H1 (cell line): ENCODE data around the gene SIAH3. TPM values are rescaled to one million over a fixed set of nuclear protein-coding genes. Genes with fewer than 3 reads are reported as not detected.

Experiments
- CTCF ChIA-PET: fragments of 300-600 bp; sonication (Branson Sonifier 250); formaldehyde crosslinking; loops from one replicate; lab custom pipeline; 2021; ENCODE audit not compliant: partially characterized antibody; lab: Charles Lee
- POLR2A ChIA-PET: fragments of 300-600 bp; sonication (Branson Sonifier 250); formaldehyde crosslinking; loops from one replicate; lab custom pipeline; 2021; ENCODE audit warnings: inconsistent platforms; ENCODE audit not compliant: partially characterized antibody; lab: Charles Lee
- DNase-seq, 2 experiments: peaks; one replicate each; pipeline versions ENCODE4 v3.0.0 to v3.0.0-alpha.2; 2010 to 2022; ENCODE audit warnings: low spot score in 2 of 2, low read depth in 1 of 2, mixed read lengths in 1 of 2
- FAIRE-seq: peaks from 2 replicates; lab custom pipeline; 2011; peaks lifted over from hg19 to GRCh38; lab: Jason Lieb, UNC
- H2AFZ ChIP-seq: 2 replicates; pipeline ENCODE4 v1.8.1; 2012; ENCODE audit warnings: low read length, inconsistent platforms
- H2AK5ac ChIP-seq: 2 replicates; pipeline ENCODE4 v1.6.1; 2013; ENCODE audit warnings: low read depth, low read length
- H2BK120ac ChIP-seq: replicated peaks from 2 replicates; pipeline ENCODE3; 2013; ENCODE audit warnings: low read depth, low read length, inconsistent platforms
- H2BK12ac ChIP-seq: 2 replicates; pipeline ENCODE4 v1.6.1; 2013; ENCODE audit warnings: low read depth, low read length
- H2BK15ac ChIP-seq: 2 replicates; pipeline ENCODE4 v1.6.1; 2013; ENCODE audit warnings: low read length
- H2BK20ac ChIP-seq: 2 replicates; pipeline ENCODE4 v1.6.1; 2013; ENCODE audit warnings: low read length
- H2BK5ac ChIP-seq: 2 replicates; pipeline ENCODE4 v1.6.1; 2013; ENCODE audit warnings: low read depth, low read length
- H3K14ac ChIP-seq: 2 replicates; pipeline ENCODE4 v1.6.1; 2013; ENCODE audit warnings: inconsistent platforms; ENCODE audit not compliant: insufficient read length
- H3K18ac ChIP-seq: 2 replicates; pipeline ENCODE4 v1.6.1; 2013; ENCODE audit warnings: low read length; ENCODE audit errors: extremely low read depth
- H3K23ac ChIP-seq: 2 replicates; pipeline ENCODE4 v1.6.1; 2013; ENCODE audit warnings: inconsistent platforms; ENCODE audit not compliant: insufficient read length
- H3K23me2 ChIP-seq: 2 replicates; pipeline ENCODE4 v1.6.1; 2013; ENCODE audit warnings: low read depth, low read length
- H3K27ac ChIP-seq: 2 replicates; pipeline ENCODE4 v1.6.1; 2011; ENCODE audit warnings: low read depth, low read length, inconsistent platforms
- H3K27me3 ChIP-seq, 4 experiments: replicated peaks in 1 of 4; 1 replicate in 1 of 4; 2 replicates in 3 of 4; pipeline versions ENCODE4 v1.6.1 to v1.8.1; 2011 to 2013; ENCODE audit warnings: low read length in 3 of 4, mild to moderate bottlenecking in 3 of 4, inconsistent platforms in 2 of 4, mixed read lengths in 2 of 4, moderate library complexity in 1 of 4; ENCODE audit not compliant: control insufficient read depth in 3 of 4, insufficient read depth in 3 of 4; ENCODE audit errors: extremely low read depth in 1 of 4
- H3K36me3 ChIP-seq, 4 experiments: 2 replicates each; pipeline versions ENCODE4 v1.6.1 to v1.8.1; 2011 to 2013; ENCODE audit warnings: mild to moderate bottlenecking in 4 of 4, low read length in 3 of 4, moderate library complexity in 2 of 4, control low read depth in 1 of 4, inconsistent platforms in 1 of 4; ENCODE audit not compliant: insufficient read depth in 4 of 4, control insufficient read depth in 2 of 4
- H3K4ac ChIP-seq: replicated peaks from 2 replicates; pipeline ENCODE3; 2013; ENCODE audit warnings: low read length, low read depth, mixed read lengths, inconsistent platforms; ENCODE audit not compliant: insufficient read length
- H3K4me1 ChIP-seq, 4 experiments: replicated peaks in 1 of 4; 1 replicate in 1 of 4; 2 replicates in 3 of 4; pipeline versions ENCODE4 v1.6.1 to v1.8.1; 2011 to 2013; ENCODE audit warnings: low read length in 3 of 4, inconsistent platforms in 2 of 4, mixed read lengths in 1 of 4; ENCODE audit not compliant: insufficient read depth in 4 of 4, control insufficient read depth in 3 of 4
- H3K4me2 ChIP-seq, 2 experiments: 2 replicates each; pipeline versions ENCODE4 v1.6.1 to v1.8.1; 2011 to 2013; ENCODE audit warnings: low read depth in 2 of 2, low read length in 2 of 2, control low read depth in 1 of 2, inconsistent platforms in 1 of 2, mild to moderate bottlenecking in 1 of 2; ENCODE audit not compliant: insufficient read depth in 1 of 2
- H3K4me3 ChIP-seq, 4 experiments: fragments of 200-600, 300-600 bp in 1 of 4; sonication (generic), shearing (Covaris generic), sonication (Bioruptor Twin) in 1 of 4; 2 replicates each; pipeline versions ENCODE4 v1.5.1 to v1.8.1; 2011 to 2016; ENCODE audit warnings: low read length in 4 of 4, low read depth in 3 of 4, control low read depth in 2 of 4, inconsistent platforms in 2 of 4, mild to moderate bottlenecking in 2 of 4, mixed read lengths in 1 of 4, moderate library complexity in 1 of 4; ENCODE audit not compliant: insufficient read depth in 2 of 4; ENCODE audit errors: extremely low read depth in 1 of 4
- H3K56ac ChIP-seq: replicated peaks from 2 replicates; pipeline ENCODE3; 2013; ENCODE audit warnings: low read depth, mild to moderate bottlenecking, mixed read lengths, low read length, inconsistent platforms; ENCODE audit not compliant: insufficient read length
- H3K79me1 ChIP-seq: 2 replicates; pipeline ENCODE4 v1.6.1; 2013; ENCODE audit warnings: low read depth, low read length, control low read depth
- H3K79me2 ChIP-seq, 2 experiments: 2 replicates each; pipeline versions ENCODE4 v1.6.1 to v1.8.1; 2012 to 2013; ENCODE audit warnings: low read length in 2 of 2, mild to moderate bottlenecking in 2 of 2, inconsistent platforms in 1 of 2; ENCODE audit not compliant: insufficient read depth in 2 of 2, control insufficient read depth in 1 of 2
- H3K9ac ChIP-seq, 4 experiments: replicated peaks in 1 of 4; 1 replicate in 1 of 4; 2 replicates in 3 of 4; pipeline versions ENCODE4 v1.6.1 to v1.8.1; 2011 to 2013; ENCODE audit warnings: low read depth in 3 of 4, low read length in 3 of 4, control low read depth in 2 of 4, mild to moderate bottlenecking in 2 of 4, moderate library complexity in 2 of 4, inconsistent platforms in 1 of 4; ENCODE audit errors: extremely low read depth in 1 of 4
- H3K9me3 ChIP-seq, 2 experiments: 2 replicates each; pipeline versions ENCODE4 v1.6.1 to v1.8.1; 2012 to 2013; ENCODE audit warnings: mild to moderate bottlenecking in 2 of 2, moderate library complexity in 2 of 2, control low read depth in 1 of 2, inconsistent platforms in 1 of 2, low read depth in 1 of 2, low read length in 1 of 2, mixed read lengths in 1 of 2; ENCODE audit not compliant: insufficient read depth in 2 of 2
- H4K20me1 ChIP-seq, 2 experiments: replicated peaks in 1 of 2; 2 replicates each; pipeline versions ENCODE3 to v1.8.1; 2011 to 2013; ENCODE audit warnings: inconsistent platforms in 2 of 2, low read length in 2 of 2, mild to moderate bottlenecking in 1 of 2; ENCODE audit not compliant: insufficient read depth in 2 of 2, control insufficient read depth in 1 of 2
- H4K5ac ChIP-seq: 2 replicates; pipeline ENCODE4 v1.6.1; 2013; ENCODE audit warnings: low read length, low read depth, mixed read lengths, inconsistent platforms; ENCODE audit not compliant: insufficient read length
- H4K8ac ChIP-seq: 2 replicates; pipeline ENCODE4 v1.8.0; 2013; ENCODE audit warnings: mild to moderate bottlenecking, moderate library complexity, low read length, inconsistent platforms; ENCODE audit not compliant: insufficient read depth; ENCODE audit errors: extremely low read depth
- H4K91ac ChIP-seq: replicated peaks from 2 replicates; pipeline ENCODE3; 2013; ENCODE audit warnings: low read length, mixed read lengths, inconsistent platforms; ENCODE audit not compliant: insufficient read length
- ASH2L ChIP-seq: fragments of 200-600, 300-600 bp; sonication (generic); IDR thresholded peaks from one replicate; pipeline ENCODE4 v1.7.1; 2017; ENCODE audit warnings: low read length
- BACH1 ChIP-seq: IDR thresholded peaks from 2 replicates; pipeline ENCODE4 v1.6.1; 2012; ENCODE audit warnings: low read length, improper control_type of control experiment
- BRCA1 ChIP-seq: IDR thresholded peaks from 2 replicates; pipeline ENCODE4 v1.6.1; 2012; ENCODE audit warnings: low read depth, low read length, improper control_type of control experiment
- CHD2 ChIP-seq: IDR thresholded peaks from 2 replicates; pipeline ENCODE4 v1.6.1; 2012; ENCODE audit warnings: low read length, improper control_type of control experiment
- CREB1 ChIP-seq: IDR thresholded peaks from 2 replicates; pipeline ENCODE4 v1.6.1; 2012; ENCODE audit warnings: inconsistent platforms
- EGR1 ChIP-seq: IDR thresholded peaks from 2 replicates; pipeline ENCODE4 v1.6.1; 2011; ENCODE audit warnings: low read depth, low read length, borderline replicate concordance
- HDAC2 ChIP-seq, 2 experiments: fragments of 300-600 bp in 1 of 2; sonication (generic) in 1 of 2; IDR thresholded peaks; 2 replicates each; pipeline ENCODE4 v1.6.1; 2011 to 2012; ENCODE audit warnings: low read depth in 2 of 2, low read length in 2 of 2, mild to moderate bottlenecking in 2 of 2, moderate library complexity in 2 of 2, borderline replicate concordance in 1 of 2, inconsistent platforms in 1 of 2
- HDAC6 ChIP-seq: IDR thresholded peaks from one replicate; pipeline ENCODE4 v1.7.1; 2012; ENCODE audit warnings: low read depth, mild to moderate bottlenecking, inconsistent platforms, low read length, moderate library complexity
- JUN ChIP-seq: IDR thresholded peaks from 2 replicates; pipeline ENCODE4 v1.6.1; 2011; ENCODE audit warnings: low read depth, mild to moderate bottlenecking, improper control_type of control experiment, low read length
- JUND ChIP-seq: IDR thresholded peaks from 2 replicates; pipeline ENCODE4 v1.6.1; 2011; ENCODE audit warnings: mild to moderate bottlenecking, improper control_type of control experiment, low read length
- KDM4A ChIP-seq: IDR thresholded peaks from one replicate; pipeline ENCODE4 v1.7.1; 2012; ENCODE audit warnings: low read depth, mild to moderate bottlenecking, moderate library complexity, low read length, inconsistent platforms; ENCODE audit not compliant: severe bottlenecking
- MAFK ChIP-seq: IDR thresholded peaks from 2 replicates; pipeline ENCODE4 v1.6.1; 2012; ENCODE audit warnings: low read depth, mild to moderate bottlenecking, improper control_type of control experiment, low read length
- MAX ChIP-seq: IDR thresholded peaks from 2 replicates; pipeline ENCODE4 v1.6.1; 2012; ENCODE audit warnings: inconsistent platforms
- POLR2A ChIP-seq, 2 experiments: IDR thresholded peaks; 1 replicate in 1 of 2; 2 replicates in 1 of 2; pipeline ENCODE4 v1.6.1; 2011; ENCODE audit warnings: low read depth in 2 of 2, low read length in 2 of 2, mild to moderate bottlenecking in 2 of 2; ENCODE audit errors: control extremely low read depth in 1 of 2
- SRF ChIP-seq: IDR thresholded peaks from 2 replicates; pipeline ENCODE4 v1.6.1; 2011; ENCODE audit warnings: mild to moderate bottlenecking, low read depth, low read length, moderate library complexity
- TAF7 ChIP-seq: optimal IDR thresholded peaks from 2 replicates; pipeline ENCODE3; 2011; ENCODE audit warnings: low read depth, mild to moderate bottlenecking, inconsistent platforms, low read length, moderate library complexity, borderline replicate concordance
- WGBS, 2 experiments: shearing (Covaris generic) in 1 of 2; methylation state at CpG; one replicate each; pipeline versions ENCODE4 v1.1.6 to v1.1.7; 2013 to 2015; ENCODE audit warnings: low lambda C conversion rate in 2 of 2, mixed read lengths in 2 of 2, inconsistent platforms in 1 of 2, low coverage in 1 of 2, missing lambda C conversion rate in 1 of 2; ENCODE audit not compliant: insufficient replicate concordance in 2 of 2, insufficient coverage in 1 of 2, insufficient read length in 1 of 2; ENCODE audit errors: extremely low coverage in 1 of 2, missing lambda C conversion rate in 1 of 2; 5-methylcytosine and 5-hydroxymethylcytosine counted together
- polyA plus RNA-seq, 7 experiments: library from polyadenylated mRNA; depleted of rRNA in 3 of 7; stranded (reverse) in 5 of 7; unstranded in 2 of 7; fragments of >200 nt in 5 of 7; fragments of 200-250 nt in 2 of 7; gene quantifications; 1 replicate in 5 of 7; 2 replicates in 1 of 7; 4 replicates in 1 of 7; pipeline versions ENCODE4 v1.2.1 to v1.2.3, GENCODE V29; 2011 to 2013; ENCODE audit warnings: missing spikeins in 2 of 7, mixed read lengths in 2 of 7
- total RNA-seq: library from RNA; stranded (reverse); fragmentation: NEBNext Ultra II Directional; extraction: Animal tissue kit (Norgen Biotek cat#: 25700); gene quantifications from 2 replicates; pipeline ENCODE4 v1.2.1, GENCODE V29; 2021

The SIAH3 gene
- total and polyA plus RNA-seq, 2 of the 8 experiments (the other 6 are each of a cell fraction or from before 2014, with no cell fraction given): 0.15 to 0.17 TPM

GRCh38 chr13:45851956-45852355 lies 403 bp upstream of the SIAH3 start:
- Histone ChIP-seq H2BK20ac (no peak overlapping the region), H3K18ac (no peak overlapping the region), H4K91ac (no peak overlapping the region), H2BK120ac (no peak overlapping the region), H3K4me3 (peak overlapping the region in 3 of 4 experiments; percentile 32 to 60 (median 45); a peak in 5 of 8 replicates), H3K14ac (no peak overlapping the region), H2BK5ac (no peak overlapping the region), H2BK12ac (no peak overlapping the region), H3K79me1 (no peaks in the 10 kb centered on the region), H2AK5ac (no peak overlapping the region), H3K27ac (no peak overlapping the region), H3K56ac (no peak overlapping the region), H3K4ac (no peak overlapping the region), H4K20me1 (no peaks in the 10 kb centered on the region), H3K4me2 (peak overlapping the region; percentile 86 to 87), H4K5ac (no peak overlapping the region), H3K9me3 (no peaks in the 10 kb centered on the region), H3K9ac (no peak overlapping the region), H3K36me3 (no peaks in the 10 kb centered on the region), H3K27me3 (peaks cover 3 to 28% (median 16%) of the 10 kb centered on the region in 4 experiments), H3K23me2 (peaks cover 11% of the 10 kb centered on the region), H3K4me1 (peaks cover 1 to 15% (median 10%) of the 10 kb centered on the region in 4 experiments), H3K23ac (no peak overlapping the region), H2AFZ (0 out of 2 replicates have a peak overlapping the region, but pooled peaks have one; percentile 54), H3K79me2 (no peaks in the 10 kb centered on the region), H2BK15ac (no peak overlapping the region), H4K8ac (no peak overlapping the region)
- DNase-seq: no peak
- ChIA-PET CTCF (no interaction called here), POLR2A (no interaction called here)
- WGBS, 2 experiments: 86% methylated on average over 7 of the region's 7 CpGs; no CpG with 5 or more reads in 1 of the 2 experiments
- no peak for FAIRE-seq
- no peak for TF ChIP-seq HDAC2 (IDR thresholded peaks at IDR 0.05; ENCODE audit: borderline replicate concordance in 1 of 2, low read depth in 2 of 2, low read length in 2 of 2)
- TF ChIP-seq HDAC6: no peak
- no peak for TF ChIP-seq SRF
- no peak for TF ChIP-seq EGR1
- TF ChIP-seq BACH1: no peak
- no peak for TF ChIP-seq MAFK
- TF ChIP-seq TAF7: no peak
- TF ChIP-seq JUN: no peak
- no peak for TF ChIP-seq CHD2
- no peak for TF ChIP-seq JUND
- TF ChIP-seq CREB1: no peak
- no peak for TF ChIP-seq ASH2L
- no peak for TF ChIP-seq POLR2A (IDR thresholded peaks at IDR 0.05; ENCODE audit: control extremely low read depth in 1 of 2, low read depth in 2 of 2, low read length in 2 of 2)
- no peak for TF ChIP-seq MAX
- no peak for TF ChIP-seq KDM4A
- TF ChIP-seq BRCA1: no peak
